A673 (cell line): Measurements from ENCODE around the gene EGFR. TPM values are rescaled to one million over a fixed set of nuclear protein-coding genes. Genes with fewer than 3 reads are reported as not detected.

ENCODE experiments used
- BruUV-seq: library from RNA; stranded (reverse); fragments of 400-500 nt; replicated peaks from 2 replicates; lab custom pipeline; 2021; lab: Mats Ljungman, UMichigan
- CTCF ChIA-PET: fragments of 300-600 bp; sonication (Branson Sonifier 250); formaldehyde crosslinking; loops from one replicate; lab custom pipeline; 2022; ENCODE audit warnings: antibody characterized with exemption; lab: Charles Lee
- POLR2A ChIA-PET: fragments of 300-600 bp; sonication (Branson Sonifier 250); formaldehyde crosslinking; loops from one replicate; lab custom pipeline; 2022; ENCODE audit warnings: antibody characterized with exemption; ENCODE audit not compliant: low non-redundant PET; lab: Charles Lee
- DNase-seq: peaks from one replicate; pipeline ENCODE4 v3.0.0-alpha.2; 2015; ENCODE audit warnings: low spot score
- H3K27ac ChIP-seq: fragments of 200-600 bp; sonication (generic); 2 replicates; pipeline ENCODE4 v1.5.1; 2016; ENCODE audit warnings: mixed run types, low read depth, mild to moderate bottlenecking, mixed read lengths, antibody characterized with exemption, low read length; ENCODE audit not compliant: poor library complexity, severe bottlenecking
- H3K27me3 ChIP-seq: fragments of 200-600 bp; sonication (generic); replicated peaks from 2 replicates; pipeline ENCODE4 v1.6.1; 2017; ENCODE audit warnings: mixed run types, low read depth, mild to moderate bottlenecking, mixed read lengths, antibody characterized with exemption, low read length; ENCODE audit not compliant: insufficient read depth, poor library complexity
- H3K36me3 ChIP-seq: fragments of 200-600 bp; sonication (generic); 2 replicates; pipeline ENCODE4 v1.6.1; 2016; ENCODE audit warnings: mixed run types, mild to moderate bottlenecking, mixed read lengths, antibody characterized with exemption, low read length; ENCODE audit not compliant: insufficient read depth, poor library complexity, severe bottlenecking
- H3K4me1 ChIP-seq: fragments of 200-600 bp; sonication (generic); 2 replicates; pipeline ENCODE4 v1.6.1; 2017; ENCODE audit warnings: mixed run types, mild to moderate bottlenecking, mixed read lengths, antibody characterized with exemption, low read length; ENCODE audit not compliant: insufficient read depth, poor library complexity, severe bottlenecking
- H3K4me3 ChIP-seq: fragments of 200-600 bp; sonication (generic); 2 replicates; pipeline ENCODE4 v1.5.1; 2016; ENCODE audit warnings: low read depth, mixed run types, mild to moderate bottlenecking, mixed read lengths, low read length; ENCODE audit not compliant: poor library complexity, severe bottlenecking
- H3K9me3 ChIP-seq: fragments of 200-600 bp; sonication (generic); 2 replicates; pipeline ENCODE4 v1.6.1; 2016; ENCODE audit warnings: mixed run types, low read depth, mild to moderate bottlenecking, mixed read lengths, antibody characterized with exemption, low read length; ENCODE audit not compliant: poor library complexity, severe bottlenecking
- EZH2 ChIP-seq: fragments of 200-600 bp; sonication (generic); IDR thresholded peaks from 2 replicates; pipeline ENCODE4 v1.6.1; 2017; ENCODE audit warnings: borderline replicate concordance, low read depth, mild to moderate bottlenecking, mixed read lengths, antibody characterized with exemption, low read length; ENCODE audit not compliant: poor library complexity, severe bottlenecking
- intact Hi-C: fragments of 100-400 bp; cut with micrococcal nuclease; formaldehyde crosslinking; loops from one replicate; pipeline ENCODE4 v1.10.0; 2022; ENCODE audit not compliant: unreplicated experiment
- total RNA-seq: library from RNA; stranded (reverse); gene quantifications from 2 replicates; pipeline ENCODE4 v1.2.3, GENCODE V29; 2021
- TF ChIP-seq, protein P1 (sequence below): fragments of 300-800, 200-600 bp; sonication (generic); conservative IDR thresholded peaks from 2 replicates; pipeline ENCODE4 v1.5.1; 2017; ENCODE audit warnings: low read depth, mild to moderate bottlenecking, antibody characterized with exemption, low read length, moderate library complexity, mixed read lengths

Gene EGFR
- total RNA-seq, 1 experiment from 2014 or later = 0.84 TPM

DNA sequence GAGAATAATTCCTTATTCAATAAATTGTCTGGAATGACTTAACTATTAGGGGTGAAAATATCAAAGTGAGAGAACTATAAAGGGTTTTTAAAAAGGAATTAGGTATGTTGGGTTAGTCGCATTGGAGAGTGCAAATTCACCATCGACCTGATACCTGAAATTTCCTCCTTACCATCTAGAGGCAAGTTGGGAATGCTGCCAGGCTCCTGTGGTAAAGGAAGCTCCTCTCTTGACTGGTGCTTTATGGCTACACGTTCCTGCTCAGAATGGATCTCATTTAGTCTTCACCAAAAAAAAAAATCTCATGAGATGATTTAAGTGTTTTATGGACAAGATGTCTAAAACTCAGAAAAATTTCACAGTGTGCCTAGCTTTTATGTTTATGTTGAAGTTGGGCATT lies 129.8 kb downstream of the EGFR start:
- TF ChIP-seq, protein P1, sequence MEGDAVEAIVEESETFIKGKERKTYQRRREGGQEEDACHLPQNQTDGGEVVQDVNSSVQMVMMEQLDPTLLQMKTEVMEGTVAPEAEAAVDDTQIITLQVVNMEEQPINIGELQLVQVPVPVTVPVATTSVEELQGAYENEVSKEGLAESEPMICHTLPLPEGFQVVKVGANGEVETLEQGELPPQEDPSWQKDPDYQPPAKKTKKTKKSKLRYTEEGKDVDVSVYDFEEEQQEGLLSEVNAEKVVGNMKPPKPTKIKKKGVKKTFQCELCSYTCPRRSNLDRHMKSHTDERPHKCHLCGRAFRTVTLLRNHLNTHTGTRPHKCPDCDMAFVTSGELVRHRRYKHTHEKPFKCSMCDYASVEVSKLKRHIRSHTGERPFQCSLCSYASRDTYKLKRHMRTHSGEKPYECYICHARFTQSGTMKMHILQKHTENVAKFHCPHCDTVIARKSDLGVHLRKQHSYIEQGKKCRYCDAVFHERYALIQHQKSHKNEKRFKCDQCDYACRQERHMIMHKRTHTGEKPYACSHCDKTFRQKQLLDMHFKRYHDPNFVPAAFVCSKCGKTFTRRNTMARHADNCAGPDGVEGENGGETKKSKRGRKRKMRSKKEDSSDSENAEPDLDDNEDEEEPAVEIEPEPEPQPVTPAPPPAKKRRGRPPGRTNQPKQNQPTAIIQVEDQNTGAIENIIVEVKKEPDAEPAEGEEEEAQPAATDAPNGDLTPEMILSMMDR = no peak
- TF ChIP-seq EZH2 = no peak
- Histone ChIP-seq H3K4me1 (no peaks in the 10 kb centered on the region), H3K36me3 (no peaks in the 10 kb centered on the region), H3K9me3 (no peaks in the 10 kb centered on the region), H3K4me3 (no peak overlapping the region), H3K27me3 (no peaks in the 10 kb centered on the region), H3K27ac (no peak overlapping the region)
- DNase-seq = no peak
- ChIA-PET CTCF (no interaction called here), POLR2A (no interaction called here)
- intact Hi-C loops = no loop called here
- no TSS peak for BruUV-seq

DNA sequence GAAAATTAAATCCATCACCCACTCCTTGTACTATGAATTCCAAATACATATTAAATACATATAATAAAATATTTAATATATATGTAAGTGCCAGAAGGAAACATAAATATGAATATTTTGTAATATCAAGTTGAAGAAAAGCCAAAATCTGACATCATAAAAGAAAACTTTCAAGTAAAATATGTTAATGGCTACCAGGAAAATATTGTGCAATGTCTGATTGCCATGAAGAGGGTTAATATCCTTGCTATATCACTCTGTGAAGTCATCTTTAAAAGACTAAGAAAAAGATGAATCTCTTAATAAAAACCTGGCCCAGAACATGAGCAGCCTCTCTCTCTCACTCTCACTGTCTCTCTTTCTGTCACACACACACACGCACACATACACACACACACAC lies 130.2 kb downstream of the EGFR start:
- H3K4me3 ChIP-seq = no peak overlapping the region
- POLR2A ChIA-PET = no interaction called here
- H3K27ac ChIP-seq = no peak overlapping the region
- TF ChIP-seq EZH2 = no peak
- TF ChIP-seq, protein P1 = no peak
- no TSS peak for BruUV-seq
- intact Hi-C loops = no loop called here
- H3K27me3 ChIP-seq = no peaks in the 10 kb centered on the region
- no peaks in the 10 kb centered on the region for H3K36me3 ChIP-seq
- CTCF ChIA-PET = no interaction called here
- no peaks in the 10 kb centered on the region for H3K4me1 ChIP-seq
- DNase-seq = no peak
- H3K9me3 ChIP-seq = no peaks in the 10 kb centered on the region

DNA sequence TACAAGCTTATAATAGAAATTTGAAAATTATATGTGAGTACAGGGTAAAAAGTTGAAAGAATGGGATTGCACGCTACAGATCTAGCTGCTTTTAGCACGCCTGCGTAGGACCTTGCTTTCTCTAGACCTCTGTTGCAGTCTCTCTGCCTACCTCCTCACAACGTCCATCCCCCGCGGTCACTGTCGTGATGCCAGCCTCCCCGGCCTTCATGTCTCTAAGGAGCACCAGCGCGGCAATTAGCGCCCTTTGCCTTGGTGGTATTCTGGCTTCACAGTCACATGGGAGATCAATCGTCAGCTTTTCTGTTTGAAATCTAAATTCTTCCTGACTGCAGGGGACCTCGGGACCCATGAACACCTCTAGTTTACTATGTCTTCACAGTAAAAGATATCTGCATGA lies 131.3 kb downstream of the EGFR start:
- ChIA-PET POLR2A (no interaction called here), CTCF (no interaction called here)
- no peaks in the 10 kb centered on the region for H3K9me3 ChIP-seq
- H3K27ac ChIP-seq = no peak overlapping the region
- H3K4me1 ChIP-seq = no peaks in the 10 kb centered on the region
- H3K27me3 ChIP-seq = no peaks in the 10 kb centered on the region
- intact Hi-C loops = no loop called here
- DNase-seq = no peak
- no peak overlapping the region for H3K4me3 ChIP-seq
- H3K36me3 ChIP-seq = no peaks in the 10 kb centered on the region
- no peak for TF ChIP-seq EZH2
- TF ChIP-seq, protein P1 = no peak
- no TSS peak for BruUV-seq
